Activated naive CD8-positive, alpha-beta T cell treated with anti-CD3 and anti-CD28 coated beads, Interleukin-2, amount 10 ng/mL, durations not matched to agents 7 days and 5 days (primary cell): ENCODE results near the gene CFAP65. TPM values are rescaled to one million over a fixed set of nuclear protein-coding genes. Genes with fewer than 3 reads are reported as not detected.

ENCODE experiments used
- ATAC-seq: fragments of 150-1000 bp; cut with Tn5 transposase; one replicate; pipeline ENCODE4 v1.10.0; 2021; ENCODE audit warnings: low read depth, moderate library complexity
- POLR2A ChIA-PET: fragments of 350-600 bp; sonication (Branson Sonifier 250); formaldehyde crosslinking; loops from one replicate; lab custom pipeline; 2021; ENCODE audit warnings: antibody characterized with exemption; lab: Charles Lee
- DNase-seq: peaks from one replicate; pipeline ENCODE4 v3.0.0; 2021
- H3K27ac Mint-ChIP-seq: one replicate; pipeline ENCODE4 v1.8.0; 2022; ENCODE audit warnings: mild to moderate bottlenecking, mixed read lengths
- H3K27me3 Mint-ChIP-seq: one replicate; pipeline ENCODE4 v1.8.0; 2022; ENCODE audit warnings: mild to moderate bottlenecking, moderate library complexity, mixed read lengths
- H3K36me3 Mint-ChIP-seq: one replicate; pipeline ENCODE4 v1.8.0; 2021; ENCODE audit warnings: mild to moderate bottlenecking, mixed read lengths
- H3K4me1 Mint-ChIP-seq: one replicate; pipeline ENCODE4 v1.8.0; 2021; ENCODE audit warnings: mixed read lengths
- H3K4me3 Mint-ChIP-seq: one replicate; pipeline ENCODE4 v1.8.0; 2022; ENCODE audit warnings: mild to moderate bottlenecking, moderate library complexity, mixed read lengths
- H3K9me3 Mint-ChIP-seq: one replicate; pipeline ENCODE4 v1.8.0; 2021; ENCODE audit warnings: mixed read lengths
- total RNA-seq, 2 experiments: library from RNA; stranded (reverse); gene quantifications; one replicate each; pipeline ENCODE4 v1.2.3, GENCODE V29; 2021

The CFAP65 gene
- total RNA-seq = not detected

- Mint-ChIP-seq H3K27ac (no peak within 1 kb of the TSS), H3K36me3 (no peaks in the 10 kb centered on the region), H3K27me3 (peaks cover 35% of the 10 kb centered on the region), H3K9me3 (no peaks in the 10 kb centered on the region), H3K4me1 (peaks cover 4% of the 10 kb centered on the region), H3K4me3 (peak within 1 kb of the TSS; percentile 1)
- ATAC-seq = no peak
- DNase-seq = no peak
- POLR2A ChIA-PET = no interaction called here
Measured at GRCh38 chr2:219041252-219041651, at the start of gene CFAP65. TSS of gene CFAP65 (minus strand) at chr2:219041516. CDS start at chr2:219039048, 2,468 bp downstream.

- H3K4me1 Mint-ChIP-seq = peaks cover 8% of the 10 kb centered on the region
- ATAC-seq = no peak
- no peaks in the 10 kb centered on the region for H3K9me3 Mint-ChIP-seq
- no peak for DNase-seq
- no peak overlapping the region for H3K27ac Mint-ChIP-seq
- H3K27me3 Mint-ChIP-seq = no peaks in the 10 kb centered on the region
- H3K4me3 Mint-ChIP-seq = no peak overlapping the region
- peaks cover 5% of the 10 kb centered on the region for H3K36me3 Mint-ChIP-seq
- POLR2A ChIA-PET = interaction anchor here (0.9 kb wide), 1 partner anchor 10 kb away, joined by 3 read pairs; no protein-coding TSS in a partner anchor
Measured at GRCh38 chr2:219090436-219091299, 49.4 kb upstream of the CFAP65 start.

GRCh38 chr2:219089330-219089729 is 48.0 kb upstream of the CFAP65 start:
- POLR2A ChIA-PET = no interaction called here
- no peak overlapping the region for H3K27ac Mint-ChIP-seq
- H3K4me1 Mint-ChIP-seq = peaks cover 17% of the 10 kb centered on the region
- H3K9me3 Mint-ChIP-seq = no peaks in the 10 kb centered on the region
- no peaks in the 10 kb centered on the region for H3K27me3 Mint-ChIP-seq
- ATAC-seq (no peak), DNase-seq (no peak)
- no peak overlapping the region for H3K4me3 Mint-ChIP-seq
- peaks cover 5% of the 10 kb centered on the region for H3K36me3 Mint-ChIP-seq

- ATAC-seq = no peak
- Mint-ChIP-seq H3K36me3 (peaks cover 5% of the 10 kb centered on the region), H3K9me3 (no peaks in the 10 kb centered on the region), H3K4me3 (no peak overlapping the region), H3K27ac (no peak overlapping the region), H3K4me1 (peaks cover 15% of the 10 kb centered on the region), H3K27me3 (no peaks in the 10 kb centered on the region)
- POLR2A ChIA-PET = interaction anchor here (0.5 kb wide), 1 partner anchor 124 kb away, joined by 4 read pairs; no protein-coding TSS in a partner anchor
- no peak for DNase-seq
Measured at GRCh38 chr2:219087848-219088247, 46.5 kb upstream of the CFAP65 start.

GRCh38 chr2:219087361-219087760 is 46.0 kb upstream of the CFAP65 start:
- H3K4me3 Mint-ChIP-seq = no peak overlapping the region
- DNase-seq (no peak), ATAC-seq (no peak)
- no peaks in the 10 kb centered on the region for H3K9me3 Mint-ChIP-seq
- peaks cover 5% of the 10 kb centered on the region for H3K36me3 Mint-ChIP-seq
- H3K27ac Mint-ChIP-seq = no peak overlapping the region
- POLR2A ChIA-PET = interaction anchor here (0.5 kb wide), 1 partner anchor 124 kb away, joined by 4 read pairs; no protein-coding TSS in a partner anchor
- peaks cover 15% of the 10 kb centered on the region for H3K4me1 Mint-ChIP-seq
- H3K27me3 Mint-ChIP-seq = no peaks in the 10 kb centered on the region

GRCh38 chr2:219086196-219086595 is 44.9 kb upstream of the CFAP65 start:
- DNase-seq = no peak
- Mint-ChIP-seq H3K36me3 (peaks cover 5% of the 10 kb centered on the region), H3K4me3 (no peak overlapping the region), H3K27me3 (no peaks in the 10 kb centered on the region), H3K27ac (no peak overlapping the region), H3K4me1 (peaks cover 15% of the 10 kb centered on the region), H3K9me3 (no peaks in the 10 kb centered on the region)
- ATAC-seq = no peak
- POLR2A ChIA-PET = no interaction called here

GRCh38 chr2:219084791-219085190 is 43.5 kb upstream of the CFAP65 start:
- peak overlapping the region; percentile 0 for H3K4me3 Mint-ChIP-seq
- no peaks in the 10 kb centered on the region for H3K27me3 Mint-ChIP-seq
- ATAC-seq = peak; percentile 68
- peaks cover 15% of the 10 kb centered on the region for H3K4me1 Mint-ChIP-seq
- H3K36me3 Mint-ChIP-seq = peaks cover 3% of the 10 kb centered on the region
- no peak overlapping the region for H3K27ac Mint-ChIP-seq
- POLR2A ChIA-PET = no interaction called here
- no peaks in the 10 kb centered on the region for H3K9me3 Mint-ChIP-seq
- DNase-seq = no peak

- POLR2A ChIA-PET = no interaction called here
Measured at GRCh38 chr2:219082332-219082958, 41.1 kb upstream of the CFAP65 start.

GRCh38 chr2:219081701-219082331 is 40.5 kb upstream of the CFAP65 start:
- Mint-ChIP-seq H3K4me3 (no peak overlapping the region), H3K27ac (no peak overlapping the region), H3K9me3 (no peaks in the 10 kb centered on the region), H3K4me1 (peaks cover 13% of the 10 kb centered on the region), H3K27me3 (no peaks in the 10 kb centered on the region), H3K36me3 (peaks cover 3% of the 10 kb centered on the region)
- no peak for DNase-seq
- no peak for ATAC-seq
- POLR2A ChIA-PET = interaction anchor here (1.0 kb wide), 1 partner anchor 16 kb away, joined by 3 read pairs; no protein-coding TSS in a partner anchor

More at GRCh38 chr2:219082332-219082958, 41.1 kb upstream of the CFAP65 start:
- H3K4me1 Mint-ChIP-seq = peaks cover 15% of the 10 kb centered on the region
- no peak for ATAC-seq
- no peak for DNase-seq
- H3K27me3 Mint-ChIP-seq = no peaks in the 10 kb centered on the region
- no peak overlapping the region for H3K4me3 Mint-ChIP-seq
- no peaks in the 10 kb centered on the region for H3K9me3 Mint-ChIP-seq
- H3K36me3 Mint-ChIP-seq = no peaks in the 10 kb centered on the region
- no peak overlapping the region for H3K27ac Mint-ChIP-seq

- no peaks in the 10 kb centered on the region for H3K27me3 Mint-ChIP-seq
- no peak overlapping the region for H3K27ac Mint-ChIP-seq
- DNase-seq = no peak
- peaks cover 10% of the 10 kb centered on the region for H3K4me1 Mint-ChIP-seq
- H3K4me3 Mint-ChIP-seq = no peak overlapping the region
- POLR2A ChIA-PET = interaction anchor here (1.0 kb wide), 1 partner anchor 15 kb away, joined by 3 read pairs; no protein-coding TSS in a partner anchor
- peaks cover 3% of the 10 kb centered on the region for H3K36me3 Mint-ChIP-seq
- ATAC-seq = no peak
- H3K9me3 Mint-ChIP-seq = no peaks in the 10 kb centered on the region
Measured at GRCh38 chr2:219081096-219081495, 39.8 kb upstream of the CFAP65 start.

- Mint-ChIP-seq H3K27ac (no peak overlapping the region), H3K4me1 (no peaks in the 10 kb centered on the region), H3K9me3 (no peaks in the 10 kb centered on the region), H3K36me3 (peaks cover 3% of the 10 kb centered on the region), H3K4me3 (no peak overlapping the region), H3K27me3 (no peaks in the 10 kb centered on the region)
- no peak for ATAC-seq
- no peak for DNase-seq
- POLR2A ChIA-PET = no interaction called here
Measured at GRCh38 chr2:219079417-219079816, 38.1 kb upstream of the CFAP65 start.

- no peaks in the 10 kb centered on the region for H3K9me3 Mint-ChIP-seq
- POLR2A ChIA-PET = no interaction called here
- H3K27me3 Mint-ChIP-seq = no peaks in the 10 kb centered on the region
- ATAC-seq (no peak), DNase-seq (no peak)
- no peaks in the 10 kb centered on the region for H3K4me1 Mint-ChIP-seq
- no peak overlapping the region for H3K27ac Mint-ChIP-seq
- H3K4me3 Mint-ChIP-seq = no peak overlapping the region
- H3K36me3 Mint-ChIP-seq = peaks cover 3% of the 10 kb centered on the region
Measured at GRCh38 chr2:219078951-219079350, 37.6 kb upstream of the CFAP65 start.

- Mint-ChIP-seq H3K27ac (no peak overlapping the region), H3K4me3 (no peak overlapping the region), H3K4me1 (no peaks in the 10 kb centered on the region), H3K27me3 (no peaks in the 10 kb centered on the region), H3K36me3 (peaks cover 3% of the 10 kb centered on the region), H3K9me3 (no peaks in the 10 kb centered on the region)
- ATAC-seq (no peak), DNase-seq (no peak)
- POLR2A ChIA-PET = no interaction called here
Measured at GRCh38 chr2:219078126-219078525, 36.8 kb upstream of the CFAP65 start.
